Dendritic cell treated with granulocyte-macrophage colony-stimulating factor and Interleukin-4, amounts not matched to agents 40 ng/mL and 50 ng/mL, for 4 days (primary cell): ENCODE results near the gene KIF18B.

Experiments used
- H3K27ac Mint-ChIP-seq: one replicate; pipeline ENCODE4 v1.8.0; 2022; ENCODE audit warnings: mild to moderate bottlenecking, mixed read lengths
- H3K27me3 Mint-ChIP-seq: one replicate; pipeline ENCODE4 v1.8.0; 2022; ENCODE audit warnings: mild to moderate bottlenecking, mixed read lengths
- H3K36me3 Mint-ChIP-seq: one replicate; pipeline ENCODE4 v1.8.0; 2022; ENCODE audit warnings: low read depth, mixed read lengths
- H3K4me1 Mint-ChIP-seq: one replicate; pipeline ENCODE4 v1.8.0; 2022; ENCODE audit warnings: low read depth, mixed read lengths
- H3K4me3 Mint-ChIP-seq: one replicate; pipeline ENCODE4 v1.8.0; 2022; ENCODE audit warnings: mild to moderate bottlenecking, moderate library complexity, mixed read lengths
- H3K9me3 Mint-ChIP-seq: one replicate; pipeline ENCODE4 v1.8.0; 2022; ENCODE audit warnings: mixed read lengths
- intact Hi-C: fragments of 100-400 bp; cut with micrococcal nuclease; formaldehyde crosslinking; loops from one replicate; pipeline ENCODE4 v1.15.0; 2022

The KIF18B gene

DNA sequence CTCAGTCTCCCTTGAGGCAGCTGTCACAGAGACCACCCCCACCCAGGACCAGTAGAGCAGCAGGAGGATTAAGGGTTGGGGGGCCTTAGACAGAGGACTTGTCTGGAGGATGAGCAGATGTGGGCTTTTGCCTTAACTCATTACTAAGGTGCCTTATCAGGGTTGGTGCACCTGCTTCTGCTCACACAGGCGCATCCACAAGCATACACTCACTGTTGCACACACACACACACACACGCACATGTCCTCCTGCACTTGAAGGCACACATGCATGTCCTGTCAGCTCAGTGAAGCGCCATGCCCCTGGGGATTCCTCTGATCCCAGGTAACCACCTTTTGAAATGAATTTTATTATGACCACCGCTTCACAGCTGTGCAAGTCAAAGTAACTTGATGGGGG is 33.4 kb downstream of the KIF18B start:
- intact Hi-C loops = loop anchor here (10.0 kb wide), 2 partner anchors 181 to 221 kb away; partner anchors contain the start of genes ACBD4 and PLCD3
- Mint-ChIP-seq H3K4me1 (peaks cover 44% of the 10 kb centered on the region), H3K9me3 (no peaks in the 10 kb centered on the region), H3K36me3 (no peaks in the 10 kb centered on the region), H3K27me3 (peaks cover 38% of the 10 kb centered on the region), H3K27ac (no peak overlapping the region), H3K4me3 (no peak overlapping the region)

- intact Hi-C loops = loop anchor here (10.0 kb wide), 2 partner anchors 181 to 221 kb away; partner anchors contain the start of genes ACBD4 and PLCD3
- H3K4me1 Mint-ChIP-seq = peaks cover 47% of the 10 kb centered on the region
- H3K9me3 Mint-ChIP-seq = no peaks in the 10 kb centered on the region
- H3K27me3 Mint-ChIP-seq = peaks cover 38% of the 10 kb centered on the region
- H3K27ac Mint-ChIP-seq = no peak overlapping the region
- H3K36me3 Mint-ChIP-seq = no peaks in the 10 kb centered on the region
- no peak overlapping the region for H3K4me3 Mint-ChIP-seq
Measured at GRCh38 chr17:44913676-44914075, 33.9 kb downstream of the KIF18B start.

DNA sequence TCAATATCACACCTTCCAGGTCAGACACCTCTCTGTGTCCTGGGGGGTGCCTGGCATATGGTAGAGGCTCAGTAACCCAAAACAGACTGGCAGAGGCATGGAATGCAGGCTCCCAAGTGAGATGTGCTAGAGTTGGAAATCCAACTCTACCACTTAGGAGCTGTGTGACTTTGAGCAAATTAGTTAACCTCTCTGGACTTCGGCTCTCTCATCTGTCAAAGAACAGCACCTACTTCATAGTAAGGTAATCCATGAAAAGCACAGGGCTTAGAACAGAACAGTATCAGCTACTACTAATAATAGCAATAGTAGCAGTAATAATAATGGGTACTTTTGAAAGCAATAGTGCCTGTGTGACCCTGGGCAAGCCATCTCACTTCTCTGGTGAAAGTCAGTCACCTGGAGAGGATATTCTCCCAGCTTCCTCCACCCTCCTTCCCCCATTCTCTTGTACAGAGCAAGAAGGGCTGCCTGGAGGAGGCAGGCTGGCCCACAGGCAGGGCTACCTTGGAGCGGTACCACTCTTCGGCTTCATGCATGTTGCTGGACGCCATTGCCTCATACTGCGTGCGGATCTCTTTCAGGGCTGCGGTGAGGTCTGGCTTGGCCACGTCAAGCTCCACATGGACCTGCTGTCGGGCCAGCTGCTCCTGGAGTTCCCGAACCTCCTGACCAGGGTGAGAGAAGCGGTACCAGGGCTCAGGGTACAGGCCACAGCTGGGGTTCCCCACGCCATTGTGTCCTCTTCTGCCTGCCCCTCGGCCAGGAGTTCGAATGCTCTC is 34.6 kb downstream of the KIF18B start:
- Mint-ChIP-seq H3K27ac (no peak overlapping the region), H3K36me3 (no peaks in the 10 kb centered on the region), H3K4me1 (peaks cover 49% of the 10 kb centered on the region), H3K9me3 (no peaks in the 10 kb centered on the region), H3K4me3 (no peak overlapping the region), H3K27me3 (peaks cover 38% of the 10 kb centered on the region)
- intact Hi-C loops = loop anchor here (10.0 kb wide), 2 partner anchors 182 to 222 kb away; partner anchors contain the start of genes ACBD4 and PLCD3

- H3K27me3 Mint-ChIP-seq = peaks cover 38% of the 10 kb centered on the region
- H3K9me3 Mint-ChIP-seq = no peaks in the 10 kb centered on the region
- intact Hi-C loops = loop anchor here (10.0 kb wide), 2 partner anchors 183 to 223 kb away; partner anchors contain the start of genes ACBD4 and PLCD3
- peaks cover 51% of the 10 kb centered on the region for H3K4me1 Mint-ChIP-seq
- H3K27ac Mint-ChIP-seq = no peak overlapping the region
- H3K4me3 Mint-ChIP-seq = peak overlapping the region; percentile 58
- no peaks in the 10 kb centered on the region for H3K36me3 Mint-ChIP-seq
Measured at GRCh38 chr17:44911133-44912001, 36.2 kb downstream of the KIF18B start.

GRCh38 chr17:44910231-44911106 is 37.1 kb downstream of the KIF18B start:
- Mint-ChIP-seq H3K4me3 (no peak overlapping the region), H3K27ac (no peak overlapping the region), H3K9me3 (no peaks in the 10 kb centered on the region), H3K4me1 (peaks cover 51% of the 10 kb centered on the region), H3K36me3 (no peaks in the 10 kb centered on the region), H3K27me3 (peaks cover 38% of the 10 kb centered on the region)
- intact Hi-C loops = loop anchor here (10.0 kb wide), 2 partner anchors 184 to 224 kb away; partner anchors contain the start of genes ACBD4 and PLCD3

DNA sequence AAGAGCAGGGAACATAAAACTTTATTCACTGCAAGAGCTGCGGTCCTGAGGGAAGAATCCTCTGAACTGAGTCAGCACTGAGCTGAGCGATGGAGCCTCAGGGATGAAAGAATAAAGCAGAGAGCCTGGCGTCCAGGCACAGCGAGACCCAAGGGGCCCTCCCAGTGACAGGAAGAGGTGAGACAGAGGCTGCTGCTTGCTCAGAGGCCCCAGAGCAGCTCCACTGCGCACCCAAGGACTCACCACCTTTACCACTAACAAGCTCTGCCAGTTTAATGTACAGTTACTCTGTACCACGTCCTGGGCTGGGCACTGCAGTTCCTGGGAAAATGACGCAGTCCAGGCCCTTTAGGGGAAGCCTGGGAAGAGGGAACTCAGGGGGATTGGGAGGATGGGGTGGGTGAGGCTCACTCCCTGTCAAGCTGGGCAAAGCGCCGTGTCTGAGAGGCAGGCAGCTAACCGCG is 37.9 kb downstream of the KIF18B start:
- no peak overlapping the region for H3K27ac Mint-ChIP-seq
- intact Hi-C loops = loop anchor here (10.0 kb wide), 2 partner anchors 185 to 225 kb away; partner anchors contain the start of genes ACBD4 and PLCD3
- H3K36me3 Mint-ChIP-seq = no peaks in the 10 kb centered on the region
- peaks cover 34% of the 10 kb centered on the region for H3K27me3 Mint-ChIP-seq
- H3K4me3 Mint-ChIP-seq = no peak overlapping the region
- H3K9me3 Mint-ChIP-seq = no peaks in the 10 kb centered on the region
- H3K4me1 Mint-ChIP-seq = peaks cover 51% of the 10 kb centered on the region

DNA sequence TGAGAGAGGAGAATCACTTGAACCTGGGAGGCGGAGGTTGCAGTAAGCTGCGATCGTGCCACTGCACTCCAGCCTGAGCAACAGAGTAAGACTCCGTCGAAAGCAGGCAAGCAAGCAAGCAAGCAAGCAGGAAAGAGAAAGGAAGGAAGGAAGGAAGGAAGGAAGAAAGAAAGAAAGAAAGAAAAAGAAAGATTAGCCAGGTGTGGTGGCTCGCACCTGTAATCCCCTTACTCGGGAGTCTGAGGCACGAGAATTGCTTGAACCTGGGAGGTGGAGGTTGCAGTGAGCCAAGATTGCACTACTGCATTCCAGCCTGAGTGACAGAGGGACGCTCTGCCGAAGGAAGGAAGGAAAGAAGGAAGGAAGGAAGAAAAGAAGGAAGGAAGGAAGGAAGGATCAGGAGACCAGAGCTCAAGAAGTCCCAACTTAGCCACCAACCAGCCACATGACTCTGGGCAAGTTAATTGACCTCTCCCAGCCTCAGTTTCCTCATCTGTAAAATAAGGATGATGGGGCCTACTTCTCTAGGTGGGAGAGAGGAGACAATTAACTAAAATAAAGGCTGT is 38.7 kb downstream of the KIF18B start:
- H3K27me3 Mint-ChIP-seq = peaks cover 30% of the 10 kb centered on the region
- H3K9me3 Mint-ChIP-seq = no peaks in the 10 kb centered on the region
- H3K4me1 Mint-ChIP-seq = peaks cover 46% of the 10 kb centered on the region
- no peaks in the 10 kb centered on the region for H3K36me3 Mint-ChIP-seq
- no peak overlapping the region for H3K4me3 Mint-ChIP-seq
- intact Hi-C loops = no loop called here
- no peak overlapping the region for H3K27ac Mint-ChIP-seq

DNA sequence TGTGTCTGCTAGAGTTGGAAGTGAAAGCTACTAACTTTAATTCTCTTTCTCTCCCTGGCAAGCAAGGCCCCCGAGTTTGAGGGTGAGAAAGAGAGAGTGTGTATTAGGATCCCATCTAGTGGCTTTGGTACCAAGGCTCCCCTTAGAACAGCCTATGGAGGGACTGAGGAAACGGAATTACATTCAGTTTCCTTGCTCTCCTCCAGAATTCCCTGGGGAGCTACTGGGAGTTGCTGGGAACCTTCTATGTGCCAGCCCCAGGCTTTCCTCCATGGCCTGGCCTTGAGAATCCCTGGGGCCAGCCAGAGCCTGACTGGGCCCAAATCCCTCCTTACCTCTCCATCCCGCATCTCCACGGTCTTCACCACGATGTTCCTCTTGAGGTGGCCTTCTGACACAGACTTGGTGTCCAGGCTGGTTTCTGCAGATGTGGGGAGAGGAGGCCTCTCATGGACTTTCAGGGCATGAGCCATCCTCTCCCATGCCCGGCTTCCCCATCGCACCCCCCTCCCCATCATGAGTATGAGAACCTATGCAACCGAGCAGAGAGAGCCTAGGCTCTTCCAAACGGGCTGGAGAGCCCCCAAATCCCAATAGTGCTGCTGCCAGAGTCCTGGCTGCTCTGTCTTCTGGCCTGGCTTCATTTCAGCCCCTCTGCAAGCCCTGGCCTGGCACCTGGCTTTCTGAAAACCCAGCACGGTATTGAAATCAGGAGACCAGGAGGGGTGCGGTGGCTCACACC is 39.7 kb downstream of the KIF18B start:
- Mint-ChIP-seq H3K27ac (no peak overlapping the region), H3K27me3 (peaks cover 24% of the 10 kb centered on the region), H3K4me1 (peaks cover 41% of the 10 kb centered on the region), H3K4me3 (no peak overlapping the region), H3K9me3 (no peaks in the 10 kb centered on the region), H3K36me3 (no peaks in the 10 kb centered on the region)
- intact Hi-C loops = no loop called here

DNA sequence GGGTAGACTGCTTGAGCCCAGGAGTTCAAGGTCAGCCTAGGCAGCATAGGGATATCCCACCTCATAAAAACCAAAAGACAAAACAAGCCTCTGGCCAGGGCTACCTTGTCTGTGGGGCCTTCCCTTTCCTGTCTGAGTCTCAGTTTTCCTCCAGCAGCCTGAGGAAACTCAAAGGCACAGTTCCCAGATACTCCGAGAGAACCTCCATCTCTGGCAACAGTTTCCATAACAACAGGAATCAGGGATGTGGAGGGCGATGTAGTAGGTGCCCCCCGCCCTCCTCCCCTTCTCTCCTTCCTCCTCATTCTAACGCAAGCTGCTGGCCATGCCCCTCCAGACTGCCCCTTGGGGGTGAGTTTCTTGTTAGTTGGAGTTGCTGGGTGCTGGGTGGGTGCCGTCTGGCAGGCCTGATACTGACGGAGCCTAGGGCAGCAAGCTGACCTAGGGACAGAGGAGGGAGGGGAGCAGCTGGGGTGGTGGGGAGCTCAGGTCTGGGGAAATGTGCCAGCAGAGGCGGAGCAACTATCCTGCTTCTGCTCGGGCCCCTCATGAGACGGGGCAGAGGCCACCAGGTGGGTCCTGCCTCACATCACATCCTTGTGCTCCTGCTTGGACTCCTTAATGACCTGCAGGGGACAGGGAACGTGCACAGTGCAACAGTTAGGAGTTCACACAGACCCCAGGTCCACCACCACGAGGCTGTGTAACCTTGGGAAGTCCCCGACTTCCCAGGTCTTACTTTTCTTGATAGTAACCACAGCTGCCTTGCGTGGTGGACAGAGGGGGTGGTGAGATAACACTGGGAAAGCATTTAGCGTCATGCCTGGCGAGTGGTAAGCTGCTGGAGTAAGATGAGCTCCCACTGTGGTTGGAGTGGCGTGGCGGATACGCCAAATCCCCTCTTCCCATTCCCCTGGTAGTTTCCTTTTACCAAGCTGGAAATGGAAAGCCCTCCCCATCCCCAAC is 40.5 kb downstream of the KIF18B start:
- no peak overlapping the region for H3K27ac Mint-ChIP-seq
- peaks cover 47% of the 10 kb centered on the region for H3K4me1 Mint-ChIP-seq
- no peak overlapping the region for H3K4me3 Mint-ChIP-seq
- H3K27me3 Mint-ChIP-seq = peaks cover 17% of the 10 kb centered on the region
- no peaks in the 10 kb centered on the region for H3K9me3 Mint-ChIP-seq
- intact Hi-C loops = no loop called here
- no peaks in the 10 kb centered on the region for H3K36me3 Mint-ChIP-seq

GRCh38 chr17:44906010-44906646 is 41.4 kb downstream of the KIF18B start:
- Mint-ChIP-seq H3K27me3 (peaks cover 8% of the 10 kb centered on the region), H3K4me3 (no peak overlapping the region), H3K4me1 (peaks cover 49% of the 10 kb centered on the region), H3K9me3 (no peaks in the 10 kb centered on the region), H3K27ac (peak overlapping the region; percentile 14), H3K36me3 (no peaks in the 10 kb centered on the region)
- intact Hi-C loops = no loop called here
